ENCODE data around the gene HS3ST6. TPM values are rescaled to one million over a fixed set of nuclear protein-coding genes. Genes with fewer than 3 reads are reported as not detected.

Gene HS3ST6
- total RNA-seq, 1 donor from 2014 or later, result not detected

- Mint-ChIP-seq H3K27ac (ENCODE audit: unreplicated experiment) (no peak overlapping the region), H3K27me3 (ENCODE audit: low read depth) (no peaks in the 10 kb centered on the region), H3K4me3 (ENCODE audit: unreplicated experiment) (peak overlapping the region; percentile 31), H3K9me3 (ENCODE audit: low read depth) (no peaks in the 10 kb centered on the region), H3K4me1 (ENCODE audit: low read depth) (peaks cover 20% of the 10 kb centered on the region), H3K36me3 (ENCODE audit: low read depth) (no peaks in the 10 kb centered on the region)
- DNase-seq (ENCODE audit: low spot score), result no peak
- TF ChIP-seq, protein P1, sequence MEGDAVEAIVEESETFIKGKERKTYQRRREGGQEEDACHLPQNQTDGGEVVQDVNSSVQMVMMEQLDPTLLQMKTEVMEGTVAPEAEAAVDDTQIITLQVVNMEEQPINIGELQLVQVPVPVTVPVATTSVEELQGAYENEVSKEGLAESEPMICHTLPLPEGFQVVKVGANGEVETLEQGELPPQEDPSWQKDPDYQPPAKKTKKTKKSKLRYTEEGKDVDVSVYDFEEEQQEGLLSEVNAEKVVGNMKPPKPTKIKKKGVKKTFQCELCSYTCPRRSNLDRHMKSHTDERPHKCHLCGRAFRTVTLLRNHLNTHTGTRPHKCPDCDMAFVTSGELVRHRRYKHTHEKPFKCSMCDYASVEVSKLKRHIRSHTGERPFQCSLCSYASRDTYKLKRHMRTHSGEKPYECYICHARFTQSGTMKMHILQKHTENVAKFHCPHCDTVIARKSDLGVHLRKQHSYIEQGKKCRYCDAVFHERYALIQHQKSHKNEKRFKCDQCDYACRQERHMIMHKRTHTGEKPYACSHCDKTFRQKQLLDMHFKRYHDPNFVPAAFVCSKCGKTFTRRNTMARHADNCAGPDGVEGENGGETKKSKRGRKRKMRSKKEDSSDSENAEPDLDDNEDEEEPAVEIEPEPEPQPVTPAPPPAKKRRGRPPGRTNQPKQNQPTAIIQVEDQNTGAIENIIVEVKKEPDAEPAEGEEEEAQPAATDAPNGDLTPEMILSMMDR (IDR thresholded peaks at IDR 0.05), result no peak
Measured at GRCh38 chr16:1944612-1945199, 26.5 kb upstream of the HS3ST6 start.

DNA sequence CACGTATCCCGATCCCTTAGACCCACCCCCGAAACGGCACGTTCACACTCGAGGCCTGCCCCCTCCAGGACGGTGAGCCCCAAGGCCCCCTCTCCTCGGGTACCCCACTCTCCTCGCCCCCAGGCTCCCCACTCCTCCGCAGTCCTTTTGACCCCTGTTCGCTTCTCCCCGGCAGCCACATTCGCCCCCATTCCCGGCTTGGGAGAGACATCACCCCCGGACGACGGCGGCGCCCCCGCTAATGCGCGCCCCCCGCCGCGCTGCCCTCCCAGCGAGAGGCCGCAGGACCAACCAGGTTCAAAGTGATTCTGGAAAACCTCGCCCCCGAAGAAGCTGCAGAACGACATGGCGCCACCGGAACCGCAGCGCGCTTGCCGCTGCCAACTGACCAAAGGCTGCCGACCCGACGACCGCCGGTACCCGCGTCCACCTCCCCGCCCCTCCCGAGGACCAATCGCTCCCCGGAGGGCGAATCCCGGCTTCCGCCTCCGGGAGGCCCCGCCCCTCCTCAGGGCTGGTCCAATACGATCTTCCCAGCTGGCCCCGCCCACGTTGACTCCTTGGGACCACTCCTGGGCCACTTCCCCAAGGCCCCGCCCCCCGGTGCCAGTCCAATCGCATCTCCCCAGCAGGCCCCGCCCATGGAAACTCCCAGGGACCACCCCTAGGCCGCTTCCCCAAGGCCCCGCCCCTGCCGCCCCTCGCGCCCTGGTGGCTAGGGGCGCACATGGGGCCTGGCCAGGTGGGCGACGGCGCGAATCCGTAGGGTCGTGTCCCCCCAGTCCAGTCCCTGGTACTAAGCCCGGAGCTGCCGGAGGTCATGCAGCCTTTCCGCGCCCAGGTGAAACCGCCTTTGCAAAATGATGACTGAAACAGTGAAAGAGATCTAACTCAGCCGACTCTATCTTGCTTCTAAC lies 24.9 kb upstream of the HS3ST6 start, which contains the start of gene MSRB1:
Gene MSRB1 (minus strand): TSS at position 390 of the 917 bp plus-strand sequence. CDS start 43 bp downstream, at position 347.
- H3K4me3 Mint-ChIP-seq (ENCODE audit: unreplicated experiment), result peak within 1 kb of the TSS; percentile 85
- peaks cover 5% of the 10 kb centered on the region for H3K36me3 Mint-ChIP-seq (ENCODE audit: low read depth)
- peak; percentile 100 for DNase-seq (ENCODE audit: low spot score)
- peak within 1 kb of the TSS; percentile 66 for H3K27ac Mint-ChIP-seq (ENCODE audit: unreplicated experiment)
- H3K9me3 Mint-ChIP-seq (ENCODE audit: low read depth), result no peaks in the 10 kb centered on the region
- peaks cover 20% of the 10 kb centered on the region for H3K4me1 Mint-ChIP-seq (ENCODE audit: low read depth)
- TF ChIP-seq, protein P1 (IDR thresholded peaks at IDR 0.05), result no peak
- H3K27me3 Mint-ChIP-seq (ENCODE audit: low read depth), result no peaks in the 10 kb centered on the region

DNA sequence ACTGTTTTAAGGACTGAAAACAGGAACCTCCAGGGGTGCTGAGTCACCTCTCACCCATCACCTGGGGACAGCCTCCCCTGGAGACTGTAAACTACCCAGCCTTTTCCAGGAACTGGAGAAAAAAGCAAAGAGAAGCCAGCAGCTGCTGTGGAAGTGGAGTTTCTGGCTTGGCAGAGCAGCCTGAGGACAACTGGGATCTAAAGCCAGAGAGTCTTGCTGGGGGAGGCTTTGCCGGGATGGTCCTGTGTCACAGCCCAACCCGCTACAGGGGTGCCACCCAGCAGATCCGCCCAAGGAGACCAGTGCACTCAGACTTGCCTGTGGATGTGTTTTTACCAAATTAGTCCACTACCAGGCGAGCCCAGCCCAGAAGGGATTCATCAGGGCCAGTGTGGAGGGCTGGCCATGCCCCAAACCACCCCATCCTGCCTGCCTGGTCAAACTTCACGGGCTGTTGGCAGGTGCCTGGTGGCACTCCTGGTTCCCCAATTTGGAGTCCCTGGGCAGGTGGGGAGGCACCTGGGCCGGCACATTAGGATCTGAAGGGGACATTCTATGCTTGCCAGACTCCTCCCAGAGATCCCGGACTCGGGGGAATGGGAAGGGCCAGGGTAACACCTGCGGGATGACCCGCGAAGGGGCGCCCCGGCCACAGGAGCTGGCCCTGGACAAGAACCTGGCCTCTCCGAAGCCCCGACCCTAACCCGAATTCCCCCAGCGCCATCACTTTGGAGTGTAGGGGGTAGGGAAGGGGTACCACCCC lies 24.0 kb upstream of the HS3ST6 start:
- Mint-ChIP-seq H3K27ac (ENCODE audit: unreplicated experiment) (peak overlapping the region; percentile 66), H3K9me3 (ENCODE audit: low read depth) (no peaks in the 10 kb centered on the region), H3K36me3 (ENCODE audit: low read depth) (peaks cover 7% of the 10 kb centered on the region), H3K4me1 (ENCODE audit: low read depth) (peaks cover 20% of the 10 kb centered on the region), H3K27me3 (ENCODE audit: low read depth) (no peaks in the 10 kb centered on the region), H3K4me3 (ENCODE audit: unreplicated experiment) (peak overlapping the region; percentile 85)
- DNase-seq (ENCODE audit: low spot score), result peak; percentile 89
- TF ChIP-seq, protein P1 (IDR thresholded peaks at IDR 0.05), result no peak

DNA sequence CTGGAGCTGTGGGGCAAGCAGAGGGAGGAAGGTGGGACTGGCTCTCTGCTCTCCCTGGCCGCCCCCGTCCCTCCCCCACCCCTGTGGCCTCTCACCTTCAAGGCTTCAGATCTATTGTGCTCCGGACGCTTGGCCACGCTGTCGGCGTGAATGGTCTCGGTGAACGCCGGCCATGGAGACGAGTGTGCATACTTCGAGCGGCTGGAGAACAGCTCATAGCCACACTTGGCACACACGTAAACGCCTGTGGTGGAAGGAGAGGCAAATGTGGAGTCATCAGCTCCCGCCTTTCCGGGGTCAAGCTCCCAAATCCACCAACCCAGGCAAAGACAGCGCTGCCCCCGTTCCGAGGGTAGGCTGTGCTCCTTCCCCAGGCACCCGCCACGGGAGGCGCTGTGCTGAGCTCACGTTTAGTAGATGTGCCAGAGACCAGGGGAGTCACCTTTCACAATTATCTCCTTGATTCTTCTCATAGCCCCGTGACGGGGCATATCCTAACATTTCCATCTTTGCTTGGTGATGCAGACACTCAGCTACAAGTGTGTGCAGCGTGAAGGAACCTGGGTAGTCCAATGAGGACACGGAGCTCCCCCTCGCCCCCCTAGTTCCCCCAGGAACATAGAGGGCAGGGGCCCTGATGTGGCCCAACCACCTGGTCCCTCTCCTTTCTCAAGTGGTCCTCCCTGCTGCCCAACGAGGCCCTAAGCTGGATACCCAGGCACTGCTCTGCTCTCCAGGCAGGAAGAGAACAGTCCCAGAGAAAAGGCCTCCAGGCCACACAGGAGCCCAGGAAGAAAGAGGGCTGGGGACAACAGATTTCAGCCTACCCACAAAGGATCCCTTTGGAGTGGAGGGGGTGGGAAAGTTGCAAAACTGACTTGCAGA lies 23.2 kb upstream of the HS3ST6 start:
- no peak for DNase-seq (ENCODE audit: low spot score)
- TF ChIP-seq, protein P1 (IDR thresholded peaks at IDR 0.05), result no peak
- H3K27ac Mint-ChIP-seq (ENCODE audit: unreplicated experiment), result peak overlapping the region; percentile 27

More for the DNA sequence above, 23.2 kb upstream of the HS3ST6 start:
- Mint-ChIP-seq H3K27me3 (ENCODE audit: low read depth) (no peaks in the 10 kb centered on the region), H3K36me3 (ENCODE audit: low read depth) (peaks cover 10% of the 10 kb centered on the region), H3K4me1 (ENCODE audit: low read depth) (peaks cover 20% of the 10 kb centered on the region), H3K9me3 (ENCODE audit: low read depth) (no peaks in the 10 kb centered on the region), H3K4me3 (ENCODE audit: unreplicated experiment) (peak overlapping the region; percentile 85)

Measured in chondrocyte (in vitro differentiated cells).